ENCODE results near the gene NKX6-2.

Gene NKX6-2

GRCh38 chr10:132813001-132813401 is 27.1 kb upstream of the NKX6-2 start:
- Histone ChIP-seq H3K4me1 (peaks cover 32% of the 10 kb centered on the region), H3K36me3 (no peaks in the 10 kb centered on the region), H3K27me3 (no peaks in the 10 kb centered on the region), H3K9ac (no peak overlapping the region), H3K4me3 (no peak overlapping the region), H3K27ac (no peak overlapping the region), H4K20me1 (no peaks in the 10 kb centered on the region), H3K9me3 (peaks cover 4% of the 10 kb centered on the region), H3K4me2 (no peak overlapping the region)
- TF ChIP-seq Cebpa-rat (IDR thresholded peaks at IDR 0.05), result no peak

DNA sequence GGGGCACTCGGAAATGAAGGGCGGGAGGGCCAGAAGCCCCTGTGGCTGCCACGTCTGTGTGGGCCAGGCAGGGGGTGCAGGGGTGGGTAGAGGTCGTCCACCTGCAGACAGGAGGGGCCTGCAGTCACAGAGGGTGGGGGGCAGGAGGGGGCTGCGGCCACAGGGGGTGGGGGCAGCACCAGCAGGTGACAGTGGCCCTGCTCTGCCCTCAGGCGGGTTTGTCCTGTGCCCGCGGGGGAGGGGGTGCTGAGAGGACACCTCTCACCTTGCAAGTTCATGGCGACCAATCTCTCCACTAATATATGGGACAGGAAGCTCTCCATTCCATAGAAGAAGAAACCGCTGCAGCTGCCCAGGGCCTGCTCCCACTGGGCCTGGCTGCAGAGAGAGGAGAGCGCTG is 26.6 kb upstream of the NKX6-2 start:
- H3K27me3 ChIP-seq, result no peaks in the 10 kb centered on the region
- no peak overlapping the region for H3K4me2 ChIP-seq
- H3K4me1 ChIP-seq, result peaks cover 32% of the 10 kb centered on the region
- H3K4me3 ChIP-seq, result no peak overlapping the region
- H3K9me3 ChIP-seq, result no peaks in the 10 kb centered on the region; the same call in 1 of the 2 replicates
- no peak overlapping the region for H3K9ac ChIP-seq
- H3K27ac ChIP-seq, result no peak overlapping the region
- no peaks in the 10 kb centered on the region for H4K20me1 ChIP-seq
- no peaks in the 10 kb centered on the region for H3K36me3 ChIP-seq
- TF ChIP-seq Cebpa-rat (IDR thresholded peaks at IDR 0.05), result no peak

DNA sequence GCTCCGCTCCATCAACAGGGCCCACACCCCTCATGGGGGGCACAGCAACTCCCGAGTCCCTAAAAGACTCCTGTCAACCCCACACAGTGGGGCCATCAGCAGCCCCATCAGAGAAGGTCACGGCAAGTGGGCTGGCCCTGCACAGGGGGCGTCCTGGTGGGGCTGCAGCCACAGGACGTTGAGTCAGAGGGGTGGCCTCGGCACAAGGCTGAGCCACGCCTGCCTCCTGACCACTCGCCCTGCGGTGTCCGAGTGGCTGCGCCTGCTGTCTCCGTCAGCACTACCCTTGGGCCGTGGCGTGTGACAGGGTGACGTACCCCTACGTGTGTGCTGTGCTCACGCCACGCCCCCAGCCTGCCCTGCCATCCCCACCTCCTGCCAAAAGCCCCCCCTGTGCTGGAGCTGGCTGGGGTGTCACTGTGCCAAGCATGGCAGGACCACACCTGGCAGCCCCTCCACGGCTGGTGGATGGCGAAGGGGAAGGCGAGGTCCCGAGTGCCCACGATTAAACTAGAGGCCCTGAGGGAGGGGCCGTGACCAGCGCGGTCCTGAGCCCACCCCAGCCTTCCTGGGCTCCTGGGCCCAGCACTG is 26.0 kb upstream of the NKX6-2 start:
- no peak overlapping the region for H3K9ac ChIP-seq
- H3K4me2 ChIP-seq, result no peak overlapping the region
- H3K9me3 ChIP-seq, result no peaks in the 10 kb centered on the region; the same call in 1 of the 2 replicates
- H3K4me1 ChIP-seq, result peaks cover 32% of the 10 kb centered on the region
- H4K20me1 ChIP-seq, result no peaks in the 10 kb centered on the region
- TF ChIP-seq Cebpa-rat (IDR thresholded peaks at IDR 0.05), result no peak
- no peaks in the 10 kb centered on the region for H3K27me3 ChIP-seq
- H3K36me3 ChIP-seq, result no peaks in the 10 kb centered on the region
- no peak overlapping the region for H3K27ac ChIP-seq
- no peak overlapping the region for H3K4me3 ChIP-seq

- Histone ChIP-seq H3K9me3 (no peaks in the 10 kb centered on the region), H3K27ac (no peak overlapping the region), H3K36me3 (no peaks in the 10 kb centered on the region), H3K27me3 (no peaks in the 10 kb centered on the region), H3K4me3 (no peak overlapping the region), H3K9ac (no peak overlapping the region), H3K4me2 (no peak overlapping the region), H4K20me1 (no peaks in the 10 kb centered on the region), H3K4me1 (peaks cover 31% of the 10 kb centered on the region)
- no peak for TF ChIP-seq Cebpa-rat (IDR thresholded peaks at IDR 0.05)
Observed at GRCh38 chr10:132810807-132811700, 25.1 kb upstream of the NKX6-2 start.

- H3K27me3 ChIP-seq, result no peaks in the 10 kb centered on the region
- no peak for TF ChIP-seq Cebpa-rat (IDR thresholded peaks at IDR 0.05)
- H3K27ac ChIP-seq, result no peak overlapping the region
- H3K4me1 ChIP-seq, result peaks cover 31% of the 10 kb centered on the region
- H3K9ac ChIP-seq, result no peak overlapping the region
- no peaks in the 10 kb centered on the region for H3K36me3 ChIP-seq
- no peaks in the 10 kb centered on the region for H4K20me1 ChIP-seq
- H3K4me2 ChIP-seq, result no peak overlapping the region
- no peak overlapping the region for H3K4me3 ChIP-seq
- no peaks in the 10 kb centered on the region for H3K9me3 ChIP-seq
Observed at GRCh38 chr10:132810141-132810806, 24.3 kb upstream of the NKX6-2 start.

GRCh38 chr10:132809232-132810140 is 23.5 kb upstream of the NKX6-2 start:
- H3K9ac ChIP-seq, result no peak overlapping the region
- no peaks in the 10 kb centered on the region for H3K9me3 ChIP-seq
- no peaks in the 10 kb centered on the region for H3K27me3 ChIP-seq
- no peak overlapping the region for H3K4me3 ChIP-seq
- no peaks in the 10 kb centered on the region for H4K20me1 ChIP-seq
- no peak for TF ChIP-seq Cebpa-rat (IDR thresholded peaks at IDR 0.05)
- no peak overlapping the region for H3K27ac ChIP-seq
- no peaks in the 10 kb centered on the region for H3K36me3 ChIP-seq
- no peak overlapping the region for H3K4me2 ChIP-seq
- H3K4me1 ChIP-seq, result peaks cover 31% of the 10 kb centered on the region

DNA sequence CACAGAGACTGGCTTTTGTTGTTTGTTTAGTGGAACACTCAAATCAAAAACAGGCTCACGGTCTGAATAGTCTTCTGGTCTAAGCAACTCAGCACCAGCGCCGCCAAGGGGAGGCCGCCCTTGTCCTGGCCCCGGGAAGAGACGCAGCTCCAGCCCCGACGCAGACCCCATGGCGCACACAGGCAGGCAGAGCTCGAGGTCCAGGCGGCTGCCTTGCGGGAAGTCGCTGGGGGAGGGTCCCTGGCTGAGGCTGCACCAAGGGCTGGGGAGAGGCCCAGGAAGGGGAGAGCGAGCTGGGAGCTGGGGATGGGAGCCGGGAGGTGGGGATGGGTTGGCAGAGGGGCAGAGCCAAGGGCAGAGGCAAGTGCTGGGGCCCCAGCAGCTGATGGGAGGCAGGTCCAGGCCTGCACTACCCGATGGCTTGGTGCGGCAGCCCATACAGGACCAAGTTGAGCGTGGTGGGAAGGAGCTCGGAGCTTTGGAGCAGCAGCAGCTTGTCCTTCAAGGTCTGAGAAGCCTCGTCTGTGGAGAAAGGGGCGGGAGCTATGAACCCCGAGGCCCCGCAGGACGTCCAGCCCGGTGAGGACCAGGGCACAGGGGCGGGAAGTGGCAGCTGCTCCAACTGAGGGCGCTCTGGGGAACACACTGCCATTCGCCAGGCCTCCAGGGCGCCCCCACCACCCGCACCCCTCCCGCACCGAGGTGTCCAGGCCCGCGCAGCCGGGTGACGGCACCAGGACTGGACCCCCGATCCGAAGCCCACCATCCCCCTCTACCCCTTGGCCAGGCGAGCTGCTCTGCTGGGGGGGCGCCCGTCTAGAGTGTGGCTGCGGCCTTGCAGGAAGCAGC is 22.7 kb upstream of the NKX6-2 start:
- Histone ChIP-seq H3K27me3 (no peaks in the 10 kb centered on the region), H3K4me3 (no peak overlapping the region)

DNA sequence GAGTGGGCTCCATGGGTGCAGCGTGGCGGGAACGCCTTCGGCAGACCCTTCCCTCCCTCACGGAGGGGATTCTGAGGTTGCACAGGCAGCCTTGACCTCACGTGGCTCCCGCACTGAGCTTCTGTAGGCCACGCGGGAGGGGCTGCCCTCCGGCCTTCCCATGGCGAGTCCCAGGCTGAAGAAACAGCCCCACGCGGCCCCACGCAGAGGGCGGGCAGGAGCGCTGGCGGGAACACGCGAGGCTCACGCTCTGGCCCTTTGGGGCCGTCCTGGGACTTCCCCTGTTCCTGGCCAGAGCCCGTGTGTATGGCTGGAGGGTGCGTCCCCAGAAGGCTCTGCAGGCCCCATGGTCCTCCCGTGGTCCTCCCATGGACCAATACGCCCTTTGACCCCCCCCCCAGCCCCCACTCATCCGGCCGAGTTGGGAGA is 21.7 kb upstream of the NKX6-2 start:
- H3K36me3 ChIP-seq, result no peaks in the 10 kb centered on the region
- H3K4me2 ChIP-seq, result no peak overlapping the region
- H4K20me1 ChIP-seq, result no peaks in the 10 kb centered on the region
- no peak overlapping the region for H3K4me3 ChIP-seq
- no peaks in the 10 kb centered on the region for H3K9me3 ChIP-seq
- H3K9ac ChIP-seq, result no peak overlapping the region
- H3K4me1 ChIP-seq, result peaks cover 24% of the 10 kb centered on the region
- H3K27ac ChIP-seq, result no peak overlapping the region
- no peaks in the 10 kb centered on the region for H3K27me3 ChIP-seq
- no peak for TF ChIP-seq Cebpa-rat (IDR thresholded peaks at IDR 0.05)

More for the DNA sequence above, 22.7 kb upstream of the NKX6-2 start:
- TF ChIP-seq Cebpa-rat (IDR thresholded peaks at IDR 0.05), result no peak
- H3K9me3 ChIP-seq, result no peaks in the 10 kb centered on the region
- no peak overlapping the region for H3K27ac ChIP-seq
- no peaks in the 10 kb centered on the region for H3K36me3 ChIP-seq
- H4K20me1 ChIP-seq, result no peaks in the 10 kb centered on the region
- no peak overlapping the region for H3K9ac ChIP-seq
- peaks cover 24% of the 10 kb centered on the region for H3K4me1 ChIP-seq
- H3K4me2 ChIP-seq, result no peak overlapping the region
